ENCODE results near the gene ANKRD65.

- TF ChIP-seq POLR2A (IDR thresholded peaks at IDR 0.05; ENCODE audit: low read length), result no peak
- TF ChIP-seq GATA1 (IDR thresholded peaks at IDR 0.05; ENCODE audit: low read depth, low read length), result no peak
These were observed 1.6 kb upstream of the ANKRD65 start for GRCh38 chr1:1422465-1423244.

Data from erythroblast (primary cell).